ENCODE results near the gene TMEFF1.

TMEFF1 gene

DNA sequence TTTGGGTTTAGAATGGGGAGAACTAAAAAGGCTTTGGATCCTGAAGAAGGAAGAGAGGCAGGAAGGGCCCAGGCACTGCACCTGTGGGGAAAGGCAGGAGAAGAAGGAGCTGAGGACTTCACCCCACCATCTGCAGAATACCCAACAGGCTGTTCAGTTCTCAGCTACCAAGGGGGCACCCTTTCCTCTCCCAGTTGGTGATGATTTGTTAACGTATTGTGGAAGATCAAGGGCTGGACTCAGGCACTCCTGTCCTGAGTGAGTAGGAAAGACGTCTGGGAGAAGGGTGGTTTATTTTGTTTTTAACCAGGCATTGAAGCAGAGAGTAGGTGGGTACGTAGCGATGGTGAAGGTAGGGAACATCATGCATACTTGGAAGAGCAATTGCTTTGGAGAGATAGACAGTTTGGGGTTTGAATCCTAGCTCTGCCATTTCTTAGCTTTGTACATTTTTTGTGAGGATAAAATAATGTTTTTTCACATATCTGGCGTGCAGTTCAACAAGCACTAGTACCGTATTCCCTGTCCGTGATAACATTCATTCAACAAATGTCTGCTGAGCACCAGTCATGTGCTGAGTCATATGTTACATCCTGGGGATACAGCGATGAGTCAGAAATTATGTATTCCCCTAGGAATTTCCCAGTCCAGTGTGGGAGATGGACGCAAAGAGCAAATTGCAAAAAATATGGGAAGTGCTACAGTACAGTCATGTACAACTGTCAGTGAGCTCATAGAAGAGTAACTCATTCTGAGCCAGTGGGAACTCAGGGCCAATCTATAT, 43.9 kb upstream of the TMEFF1 start:
- 0 out of 2 replicates have a peak, but pooled peaks have one; percentile 40 for TF ChIP-seq ZC3H10 (CRISPR knock-in tag; IDR thresholded peaks at IDR 0.05)
- TF ChIP-seq, protein P1, sequence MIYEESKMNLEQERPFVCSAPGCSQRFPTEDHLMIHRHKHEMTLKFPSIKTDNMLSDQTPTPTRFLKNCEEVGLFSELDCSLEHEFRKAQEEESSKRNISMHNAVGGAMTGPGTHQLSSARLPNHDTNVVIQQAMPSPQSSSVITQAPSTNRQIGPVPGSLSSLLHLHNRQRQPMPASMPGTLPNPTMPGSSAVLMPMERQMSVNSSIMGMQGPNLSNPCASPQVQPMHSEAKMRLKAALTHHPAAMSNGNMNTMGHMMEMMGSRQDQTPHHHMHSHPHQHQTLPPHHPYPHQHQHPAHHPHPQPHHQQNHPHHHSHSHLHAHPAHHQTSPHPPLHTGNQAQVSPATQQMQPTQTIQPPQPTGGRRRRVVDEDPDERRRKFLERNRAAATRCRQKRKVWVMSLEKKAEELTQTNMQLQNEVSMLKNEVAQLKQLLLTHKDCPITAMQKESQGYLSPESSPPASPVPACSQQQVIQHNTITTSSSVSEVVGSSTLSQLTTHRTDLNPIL (CRISPR knock-in tag; IDR thresholded peaks at IDR 0.05; ENCODE audit: low read depth), result peak; percentile 84
- TF ChIP-seq ISL1 (CRISPR knock-in tag; IDR thresholded peaks at IDR 0.05), result peak; percentile 72
- no peak; the same call in 1 of the 2 replicates for TF ChIP-seq CSDC2 (CRISPR knock-in tag; IDR thresholded peaks at IDR 0.05)
- TF ChIP-seq TOX (CRISPR knock-in tag; IDR thresholded peaks at IDR 0.05; ENCODE audit: borderline replicate concordance), result peak; percentile 67; the same call in 1 of the 2 replicates
- TF ChIP-seq BACH2 (CRISPR knock-in tag; IDR thresholded peaks at IDR 0.05; ENCODE audit: borderline replicate concordance), result no peak
- TF ChIP-seq ZFP3 (CRISPR knock-in tag; IDR thresholded peaks at IDR 0.05), result peak; percentile 58; the same call in 1 of the 2 replicates
- ATAC-seq, result peak; percentile 83

DNA sequence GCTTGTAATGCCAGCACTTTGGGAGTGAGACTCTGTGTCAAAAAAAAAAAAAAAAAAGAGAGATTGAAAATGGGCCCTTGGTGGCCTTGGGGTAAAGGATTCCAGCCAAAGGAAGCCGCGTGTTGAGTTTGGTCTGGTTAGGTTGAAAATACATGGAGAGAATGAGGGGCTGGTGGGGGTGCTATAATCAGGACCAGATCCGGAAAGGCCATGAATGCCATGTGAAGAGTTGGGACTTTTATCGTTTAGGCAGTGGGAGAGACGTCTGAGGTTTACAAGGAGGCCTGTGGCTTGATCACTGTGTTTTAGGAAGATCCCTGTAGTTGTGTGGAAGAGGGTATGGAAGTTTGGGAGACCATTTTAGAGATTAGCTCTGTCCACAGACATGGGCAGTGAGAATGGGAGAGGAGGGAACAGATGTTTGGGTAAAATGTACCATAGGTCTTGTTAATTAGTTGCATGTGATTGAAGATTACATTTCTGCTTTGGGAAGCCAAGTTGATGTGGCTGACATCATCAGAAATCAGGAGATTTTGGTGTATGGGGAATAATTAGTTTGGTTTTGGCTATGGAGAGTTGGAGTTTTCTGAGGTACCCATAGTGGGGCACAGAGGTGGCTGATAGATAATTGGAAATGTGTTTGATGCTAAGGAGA, 42.5 kb upstream of the TMEFF1 start:
- TF ChIP-seq, protein P2, sequence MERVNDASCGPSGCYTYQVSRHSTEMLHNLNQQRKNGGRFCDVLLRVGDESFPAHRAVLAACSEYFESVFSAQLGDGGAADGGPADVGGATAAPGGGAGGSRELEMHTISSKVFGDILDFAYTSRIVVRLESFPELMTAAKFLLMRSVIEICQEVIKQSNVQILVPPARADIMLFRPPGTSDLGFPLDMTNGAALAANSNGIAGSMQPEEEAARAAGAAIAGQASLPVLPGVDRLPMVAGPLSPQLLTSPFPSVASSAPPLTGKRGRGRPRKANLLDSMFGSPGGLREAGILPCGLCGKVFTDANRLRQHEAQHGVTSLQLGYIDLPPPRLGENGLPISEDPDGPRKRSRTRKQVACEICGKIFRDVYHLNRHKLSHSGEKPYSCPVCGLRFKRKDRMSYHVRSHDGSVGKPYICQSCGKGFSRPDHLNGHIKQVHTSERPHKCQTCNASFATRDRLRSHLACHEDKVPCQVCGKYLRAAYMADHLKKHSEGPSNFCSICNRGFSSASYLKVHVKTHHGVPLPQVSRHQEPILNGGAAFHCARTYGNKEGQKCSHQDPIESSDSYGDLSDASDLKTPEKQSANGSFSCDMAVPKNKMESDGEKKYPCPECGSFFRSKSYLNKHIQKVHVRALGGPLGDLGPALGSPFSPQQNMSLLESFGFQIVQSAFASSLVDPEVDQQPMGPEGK (CRISPR knock-in tag; IDR thresholded peaks at IDR 0.05; ENCODE audit: borderline replicate concordance), result no peak
- TF ChIP-seq ZNF70 (CRISPR knock-in tag; IDR thresholded peaks at IDR 0.05) (no peak), ESRRG (CRISPR knock-in tag; IDR thresholded peaks at IDR 0.05) (no peak), BACH2 (CRISPR knock-in tag; IDR thresholded peaks at IDR 0.05; ENCODE audit: borderline replicate concordance) (no peak), ZFP3 (CRISPR knock-in tag; IDR thresholded peaks at IDR 0.05) (no peak), TCF4 (CRISPR knock-in tag; IDR thresholded peaks at IDR 0.05; ENCODE audit: borderline replicate concordance) (no peak)
- no peak for ATAC-seq

DNA sequence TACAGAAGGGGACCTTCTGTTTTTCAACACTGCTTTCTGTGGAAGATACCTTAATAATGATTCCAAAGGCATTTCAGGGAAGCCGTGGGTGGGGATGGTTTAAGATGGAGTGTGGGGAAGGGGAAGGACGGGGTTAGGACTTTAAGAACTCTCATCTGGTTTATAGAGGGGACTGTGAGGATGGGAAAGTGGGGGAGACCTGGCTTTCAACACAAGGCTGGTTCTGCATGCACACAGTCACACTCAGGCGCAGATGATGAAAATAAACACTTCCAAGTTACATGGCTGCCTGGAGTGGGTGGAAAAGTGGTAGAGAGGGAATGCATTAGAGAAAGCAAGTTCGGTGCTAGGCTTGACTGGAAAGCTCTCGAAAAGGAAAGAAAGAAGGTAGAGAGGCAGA, 41.1 kb upstream of the TMEFF1 start:
- ATAC-seq, result no peak
- TF ChIP-seq ZFP3 (CRISPR knock-in tag; IDR thresholded peaks at IDR 0.05), result no peak
- no peak for TF ChIP-seq GLIS3 (CRISPR knock-in tag; IDR thresholded peaks at IDR 0.05)
- no peak for TF ChIP-seq ISL1 (CRISPR knock-in tag; IDR thresholded peaks at IDR 0.05)
- TF ChIP-seq ZNF70 (CRISPR knock-in tag; IDR thresholded peaks at IDR 0.05), result no peak
- no peak for TF ChIP-seq BACH2 (CRISPR knock-in tag; IDR thresholded peaks at IDR 0.05; ENCODE audit: borderline replicate concordance)
- no peak for TF ChIP-seq ZNF8 (CRISPR knock-in tag; IDR thresholded peaks at IDR 0.05)
- no peak for TF ChIP-seq ARNTL (CRISPR knock-in tag; IDR thresholded peaks at IDR 0.05; ENCODE audit: borderline replicate concordance, low read depth)
- no peak for TF ChIP-seq SNAI2 (CRISPR knock-in tag; IDR thresholded peaks at IDR 0.05)
- TF ChIP-seq ZFP30 (CRISPR knock-in tag; IDR thresholded peaks at IDR 0.05), result no peak
- no peak for TF ChIP-seq ESRRG (CRISPR knock-in tag; IDR thresholded peaks at IDR 0.05)
- no peak for TF ChIP-seq RARB (CRISPR knock-in tag; IDR thresholded peaks at IDR 0.05)
- TF ChIP-seq OSR1 (CRISPR knock-in tag; IDR thresholded peaks at IDR 0.05), result no peak
- TF ChIP-seq, protein P3, sequence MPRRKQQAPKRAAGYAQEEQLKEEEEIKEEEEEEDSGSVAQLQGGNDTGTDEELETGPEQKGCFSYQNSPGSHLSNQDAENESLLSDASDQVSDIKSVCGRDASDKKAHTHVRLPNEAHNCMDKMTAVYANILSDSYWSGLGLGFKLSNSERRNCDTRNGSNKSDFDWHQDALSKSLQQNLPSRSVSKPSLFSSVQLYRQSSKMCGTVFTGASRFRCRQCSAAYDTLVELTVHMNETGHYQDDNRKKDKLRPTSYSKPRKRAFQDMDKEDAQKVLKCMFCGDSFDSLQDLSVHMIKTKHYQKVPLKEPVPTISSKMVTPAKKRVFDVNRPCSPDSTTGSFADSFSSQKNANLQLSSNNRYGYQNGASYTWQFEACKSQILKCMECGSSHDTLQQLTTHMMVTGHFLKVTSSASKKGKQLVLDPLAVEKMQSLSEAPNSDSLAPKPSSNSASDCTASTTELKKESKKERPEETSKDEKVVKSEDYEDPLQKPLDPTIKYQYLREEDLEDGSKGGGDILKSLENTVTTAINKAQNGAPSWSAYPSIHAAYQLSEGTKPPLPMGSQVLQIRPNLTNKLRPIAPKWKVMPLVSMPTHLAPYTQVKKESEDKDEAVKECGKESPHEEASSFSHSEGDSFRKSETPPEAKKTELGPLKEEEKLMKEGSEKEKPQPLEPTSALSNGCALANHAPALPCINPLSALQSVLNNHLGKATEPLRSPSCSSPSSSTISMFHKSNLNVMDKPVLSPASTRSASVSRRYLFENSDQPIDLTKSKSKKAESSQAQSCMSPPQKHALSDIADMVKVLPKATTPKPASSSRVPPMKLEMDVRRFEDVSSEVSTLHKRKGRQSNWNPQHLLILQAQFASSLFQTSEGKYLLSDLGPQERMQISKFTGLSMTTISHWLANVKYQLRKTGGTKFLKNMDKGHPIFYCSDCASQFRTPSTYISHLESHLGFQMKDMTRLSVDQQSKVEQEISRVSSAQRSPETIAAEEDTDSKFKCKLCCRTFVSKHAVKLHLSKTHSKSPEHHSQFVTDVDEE (CRISPR knock-in tag; IDR thresholded peaks at IDR 0.05), result no peak
- no peak for TF ChIP-seq PPARA (CRISPR knock-in tag; IDR thresholded peaks at IDR 0.05; ENCODE audit: borderline replicate concordance)

DNA sequence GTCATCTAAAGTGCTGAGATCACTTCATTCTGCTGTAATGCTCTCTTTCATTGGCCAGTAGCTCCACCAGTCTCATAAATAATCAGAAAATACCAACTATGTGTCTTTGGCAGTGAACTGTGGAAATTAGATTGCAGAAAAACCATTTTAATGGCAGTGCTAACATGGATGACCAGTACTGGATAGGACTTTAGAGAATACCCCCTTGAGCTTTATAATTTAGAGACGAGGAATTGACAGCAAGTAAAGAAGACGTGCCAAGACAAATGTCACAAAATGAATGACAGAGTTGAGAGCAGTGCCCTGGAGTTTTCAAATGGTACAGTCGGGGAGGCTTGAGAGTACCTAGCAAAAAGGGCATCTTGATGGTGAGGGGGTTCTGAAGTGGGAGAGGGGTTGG, 40.2 kb upstream of the TMEFF1 start:
- no peak for ATAC-seq
- TF ChIP-seq GLIS3 (CRISPR knock-in tag; IDR thresholded peaks at IDR 0.05), result no peak
- TF ChIP-seq OSR1 (CRISPR knock-in tag; IDR thresholded peaks at IDR 0.05), result no peak
- TF ChIP-seq, protein P3 (CRISPR knock-in tag; IDR thresholded peaks at IDR 0.05), result no peak
- no peak for TF ChIP-seq ESRRG (CRISPR knock-in tag; IDR thresholded peaks at IDR 0.05)
- no peak for TF ChIP-seq ZFP3 (CRISPR knock-in tag; IDR thresholded peaks at IDR 0.05)
- TF ChIP-seq, protein P1 (CRISPR knock-in tag; IDR thresholded peaks at IDR 0.05; ENCODE audit: low read depth), result no peak
- no peak for TF ChIP-seq ARNTL (CRISPR knock-in tag; IDR thresholded peaks at IDR 0.05; ENCODE audit: borderline replicate concordance, low read depth)
- no peak for TF ChIP-seq CSDC2 (CRISPR knock-in tag; IDR thresholded peaks at IDR 0.05)
- no peak for TF ChIP-seq ZNF70 (CRISPR knock-in tag; IDR thresholded peaks at IDR 0.05)
- TF ChIP-seq, protein P2 (CRISPR knock-in tag; IDR thresholded peaks at IDR 0.05; ENCODE audit: borderline replicate concordance), result no peak

All from SK-N-SH treated with all-trans-retinoic acid at 6 μM for 48 hours (cell line).